Measurements from ENCODE around the gene LDLRAD3. TPM values are rescaled to one million over a fixed set of nuclear protein-coding genes. Genes with fewer than 3 reads are reported as not detected.

Gene LDLRAD3
- total RNA-seq, 4 donors from 2014 or later: 39.7 to 50.9 (median 46.0) TPM

DNA sequence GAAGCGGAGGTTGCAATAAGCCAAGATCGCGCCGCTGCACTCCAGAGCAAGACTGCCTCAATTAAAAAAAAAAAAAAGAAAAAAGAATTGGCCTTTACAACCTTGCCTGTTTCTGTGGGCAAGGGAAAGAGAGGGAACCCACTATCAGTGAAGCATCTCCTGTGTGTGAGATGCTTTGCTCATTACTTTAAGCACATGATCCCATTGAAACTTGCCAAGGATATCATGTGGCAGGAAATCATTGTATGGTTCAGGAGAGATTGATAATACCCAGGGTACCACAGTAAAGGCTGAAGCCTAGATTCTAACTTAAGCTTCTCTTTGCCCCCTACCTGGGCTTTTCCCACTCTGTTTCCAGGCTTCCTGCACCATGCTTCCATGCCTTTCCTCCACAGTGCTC, 3.6 kb downstream of the LDLRAD3 start:
- H3K4me1 ChIP-seq: peaks cover 30% of the 10 kb centered on the region
- DNase-seq (ENCODE audit: low spot score in 2 of 2): no peak
- no peak overlapping the region for H3K4me3 ChIP-seq
- no peaks in the 10 kb centered on the region for H3K36me3 ChIP-seq
- H3K27ac ChIP-seq: no peak overlapping the region
- no peaks in the 10 kb centered on the region for H3K9me3 ChIP-seq
- H3K27me3 ChIP-seq: no peaks in the 10 kb centered on the region
- WGBS: 92% methylated on average over 4 of the region's 4 CpGs
- no peak for TF ChIP-seq POLR2A (IDR thresholded peaks at IDR 0.05)
- no peak for TF ChIP-seq EP300 (IDR thresholded peaks at IDR 0.05)
- TF ChIP-seq, protein P1, sequence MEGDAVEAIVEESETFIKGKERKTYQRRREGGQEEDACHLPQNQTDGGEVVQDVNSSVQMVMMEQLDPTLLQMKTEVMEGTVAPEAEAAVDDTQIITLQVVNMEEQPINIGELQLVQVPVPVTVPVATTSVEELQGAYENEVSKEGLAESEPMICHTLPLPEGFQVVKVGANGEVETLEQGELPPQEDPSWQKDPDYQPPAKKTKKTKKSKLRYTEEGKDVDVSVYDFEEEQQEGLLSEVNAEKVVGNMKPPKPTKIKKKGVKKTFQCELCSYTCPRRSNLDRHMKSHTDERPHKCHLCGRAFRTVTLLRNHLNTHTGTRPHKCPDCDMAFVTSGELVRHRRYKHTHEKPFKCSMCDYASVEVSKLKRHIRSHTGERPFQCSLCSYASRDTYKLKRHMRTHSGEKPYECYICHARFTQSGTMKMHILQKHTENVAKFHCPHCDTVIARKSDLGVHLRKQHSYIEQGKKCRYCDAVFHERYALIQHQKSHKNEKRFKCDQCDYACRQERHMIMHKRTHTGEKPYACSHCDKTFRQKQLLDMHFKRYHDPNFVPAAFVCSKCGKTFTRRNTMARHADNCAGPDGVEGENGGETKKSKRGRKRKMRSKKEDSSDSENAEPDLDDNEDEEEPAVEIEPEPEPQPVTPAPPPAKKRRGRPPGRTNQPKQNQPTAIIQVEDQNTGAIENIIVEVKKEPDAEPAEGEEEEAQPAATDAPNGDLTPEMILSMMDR (IDR thresholded peaks at IDR 0.05): no peak
- no peak for TF ChIP-seq POLR2AphosphoS5 (IDR thresholded peaks at IDR 0.05)

DNA sequence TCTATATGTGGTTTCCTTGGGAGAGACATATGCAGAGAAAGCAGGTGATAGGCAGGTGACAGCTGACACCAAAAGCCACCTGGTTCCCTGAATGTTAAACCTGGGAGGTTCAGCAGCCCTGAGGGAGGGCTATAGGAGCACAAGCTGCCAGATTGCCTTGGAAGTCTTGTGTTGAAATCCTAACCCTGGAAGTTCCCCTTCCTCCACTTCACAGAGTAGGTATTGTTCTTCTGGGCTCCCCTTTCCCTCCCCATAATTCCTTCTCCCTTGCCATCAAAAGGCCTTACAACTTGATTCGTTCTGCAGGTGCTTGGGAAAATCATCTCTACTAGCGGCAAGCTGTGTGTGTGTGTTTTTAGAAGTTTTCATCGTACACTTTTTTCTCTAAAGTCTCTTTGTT, 5.4 kb downstream of the LDLRAD3 start:
- DNase-seq (ENCODE audit: low spot score in 2 of 2): no peak
- no peak overlapping the region for H3K27ac ChIP-seq
- no peak overlapping the region for H3K4me3 ChIP-seq
- no peaks in the 10 kb centered on the region for H3K27me3 ChIP-seq
- H3K9me3 ChIP-seq: no peaks in the 10 kb centered on the region
- no peak for TF ChIP-seq POLR2A (IDR thresholded peaks at IDR 0.05)
- TF ChIP-seq, protein P1 (IDR thresholded peaks at IDR 0.05): no peak
- no peaks in the 10 kb centered on the region for H3K36me3 ChIP-seq
- peaks cover 32% of the 10 kb centered on the region for H3K4me1 ChIP-seq
- WGBS: 64% methylated on average over 3 of the region's 3 CpGs

DNA sequence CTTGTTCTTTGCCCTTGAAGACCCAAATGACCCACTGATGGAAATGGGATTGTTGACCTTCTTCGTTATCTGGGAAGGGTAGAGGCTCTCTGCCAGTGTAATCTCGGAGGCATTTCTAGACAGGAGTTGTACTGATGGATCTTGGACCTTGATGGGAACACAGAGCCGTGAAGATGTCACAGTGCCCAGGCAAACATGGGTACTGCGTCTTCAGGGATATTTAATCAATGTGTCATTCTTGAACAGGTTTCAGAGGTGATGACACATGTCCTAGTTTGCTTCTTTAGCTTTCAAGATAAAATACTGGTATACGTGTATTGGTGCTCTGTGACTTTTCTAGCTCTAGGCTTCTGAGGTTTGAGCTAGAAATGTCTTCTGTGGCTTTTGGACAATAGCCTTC, 6.2 kb downstream of the LDLRAD3 start:
- Histone ChIP-seq H3K4me1 (peaks cover 24% of the 10 kb centered on the region), H3K36me3 (no peaks in the 10 kb centered on the region), H3K4me3 (no peak overlapping the region), H3K27ac (no peak overlapping the region), H3K9me3 (no peaks in the 10 kb centered on the region), H3K27me3 (no peaks in the 10 kb centered on the region)
- 78% methylated on average over 5 of the region's 5 CpGs for WGBS
- TF ChIP-seq, protein P1 (IDR thresholded peaks at IDR 0.05): no peak
- no peak for TF ChIP-seq EP300 (IDR thresholded peaks at IDR 0.05)
- no peak for TF ChIP-seq POLR2AphosphoS5 (IDR thresholded peaks at IDR 0.05)
- no peak for TF ChIP-seq POLR2A (IDR thresholded peaks at IDR 0.05)
- DNase-seq (ENCODE audit: low spot score in 2 of 2): no peak

DNA sequence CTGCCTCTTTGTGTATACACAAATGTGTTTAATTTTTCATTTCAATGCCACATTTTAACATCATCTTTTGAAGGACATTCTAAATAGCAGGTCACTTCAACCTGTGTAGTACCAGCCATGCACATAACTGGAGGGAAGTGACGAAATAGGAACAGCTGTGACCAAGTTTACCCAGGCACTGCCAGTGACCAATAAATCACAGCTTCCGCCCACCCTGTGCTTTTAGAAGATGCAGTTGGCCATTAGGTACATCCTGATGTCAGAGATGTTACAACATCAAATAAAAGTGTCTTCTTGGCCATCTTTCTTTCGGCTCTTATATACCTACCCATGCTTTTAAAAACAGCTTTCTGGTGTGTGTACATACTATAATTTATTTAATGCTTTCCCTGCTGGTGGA, 7.8 kb downstream of the LDLRAD3 start:
- Histone ChIP-seq H3K9me3 (no peaks in the 10 kb centered on the region), H3K27me3 (no peaks in the 10 kb centered on the region), H3K27ac (no peak overlapping the region), H3K36me3 (no peaks in the 10 kb centered on the region), H3K4me1 (peaks cover 19% of the 10 kb centered on the region), H3K4me3 (no peak overlapping the region)
- 88% methylated on average over 3 of the region's 3 CpGs for WGBS
- no peak for DNase-seq (ENCODE audit: low spot score in 2 of 2)
- TF ChIP-seq EP300 (IDR thresholded peaks at IDR 0.05): no peak
- TF ChIP-seq POLR2AphosphoS5 (IDR thresholded peaks at IDR 0.05): no peak
- TF ChIP-seq POLR2A (IDR thresholded peaks at IDR 0.05): no peak
- TF ChIP-seq, protein P1 (IDR thresholded peaks at IDR 0.05): no peak

DNA sequence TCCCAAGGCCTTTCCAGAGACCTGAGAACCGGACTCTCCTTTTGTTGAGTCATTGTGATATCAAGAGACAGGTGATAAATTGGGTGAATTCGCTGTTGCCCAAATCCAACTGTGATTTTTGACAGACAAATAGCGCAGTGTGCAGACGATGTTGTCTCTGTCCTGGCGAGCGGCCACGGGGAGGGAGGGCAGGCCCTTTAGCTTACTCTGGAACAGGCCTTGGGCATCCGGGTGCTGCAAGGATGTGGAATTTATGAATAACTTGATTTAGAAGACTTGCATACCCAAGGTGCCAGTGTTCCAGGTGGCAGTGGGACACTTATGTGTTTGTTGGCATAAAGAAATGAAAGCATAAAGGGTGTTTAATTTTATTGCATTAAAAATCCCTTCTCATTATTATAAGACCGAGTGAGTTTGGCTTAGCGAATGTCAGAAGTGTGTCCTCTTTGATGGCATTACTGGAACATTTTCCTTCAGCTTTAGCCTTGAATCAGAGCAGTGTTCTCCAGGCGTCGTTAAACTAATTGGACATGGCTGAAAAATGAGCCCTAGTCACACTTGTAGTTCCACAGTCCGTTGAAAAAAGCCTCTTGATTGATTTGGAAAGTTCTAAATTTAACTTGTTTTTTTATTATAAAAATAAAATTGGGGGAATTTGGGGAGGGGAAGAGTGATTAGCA, 9.4 kb downstream of the LDLRAD3 start:
- WGBS: 52% methylated on average over 13 of the region's 13 CpGs
- DNase-seq (ENCODE audit: low spot score in 2 of 2): peak in 1 of 2 donors; percentile 84
- no peaks in the 10 kb centered on the region for H3K9me3 ChIP-seq
- no peaks in the 10 kb centered on the region for H3K27me3 ChIP-seq
- H3K4me1 ChIP-seq: peaks cover 19% of the 10 kb centered on the region
- TF ChIP-seq POLR2AphosphoS5 (IDR thresholded peaks at IDR 0.05): no peak
- no peak for TF ChIP-seq EP300 (IDR thresholded peaks at IDR 0.05)
- TF ChIP-seq, protein P1 (IDR thresholded peaks at IDR 0.05): no peak
- no peak for TF ChIP-seq POLR2A (IDR thresholded peaks at IDR 0.05)
- no peaks in the 10 kb centered on the region for H3K36me3 ChIP-seq
- peak overlapping the region; percentile 34 for H3K27ac ChIP-seq
- no peak overlapping the region for H3K4me3 ChIP-seq

All from suprapubic skin (tissue), 4 donors.